Left lung (tissue), 10 donors: ENCODE measurements around the gene MN1. TPM values are rescaled to one million over a fixed set of nuclear protein-coding genes. Genes with fewer than 3 reads are reported as not detected.

Source experiments
- ATAC-seq: fragments of 200-7000 bp; cut with Tn5 transposase; one replicate; pipeline ENCODE4 v1.9.1; 2020; ENCODE audit warnings: moderate library complexity
- DNase-seq, 4 donors: peaks; one replicate each; pipeline ENCODE4 v3.0.0-alpha.2; 2013 to 2020
- H3K27ac ChIP-seq, 2 donors: fragments of 200-600 bp; sonication (generic) in 1 of 2; one replicate each; pipeline versions ENCODE4 v1.5.0 to v1.8.0; 2020 to 2021
- H3K27me3 ChIP-seq, 2 donors: fragments of 200-600 bp; sonication (generic) in 1 of 2; one replicate each; pipeline versions ENCODE4 v1.5.0 to v1.8.0; 2020 to 2021
- H3K36me3 ChIP-seq, 2 donors: fragments of 200-600 bp; sonication (generic) in 1 of 2; one replicate each; pipeline versions ENCODE4 v1.5.0 to v1.8.0; 2020 to 2021
- H3K4me1 ChIP-seq, 2 donors: fragments of 200-600 bp; one replicate each; pipeline ENCODE4 v1.8.0; 2021
- H3K4me3 ChIP-seq, 2 donors: fragments of 200-600 bp; sonication (generic) in 1 of 2; one replicate each; pipeline versions ENCODE4 v1.5.0 to v1.8.0; 2020 to 2021; ENCODE audit warnings: mild to moderate bottlenecking in 1 of 2
- H3K9me3 ChIP-seq, 2 donors: fragments of 200-600 bp; sonication (generic) in 1 of 2; one replicate each; pipeline versions ENCODE4 v1.5.0 to v1.8.0; 2020 to 2021
- intact Hi-C, 2 donors: fragments of 100-400 bp; cut with DNase I; formaldehyde crosslinking; loops; one replicate each; pipeline versions ENCODE4 v1.11.2 to v1.14.2; 2022
- polyA plus RNA-seq, 6 donors: library from polyadenylated mRNA; unstranded; fragments of 120-200 nt; gene quantifications; one replicate each; pipeline ENCODE4 v1.2.1, GENCODE V29; 2013; ENCODE audit not compliant: insufficient read length in 6 of 6
- total RNA-seq, 2 donors: library from RNA; stranded (reverse); fragmentation: NEBNext Ultra II Directional; extraction: Animal tissue kit (Norgen Biotek cat#: 25700); gene quantifications; one replicate each; pipeline ENCODE4 v1.2.1, GENCODE V29; 2021
- TF ChIP-seq, protein P1 (sequence below), 2 donors: fragments of 200-600 bp; sonication (generic) in 1 of 2; IDR thresholded peaks; one replicate each; pipeline versions ENCODE4 v1.5.0 to v1.8.0; 2021; ENCODE audit warnings: antibody characterized with exemption in 2 of 2
- donor health status: DM: no; HTN: yes; CAD: no.
- donor health status: DM: no; HTN: no; CAD: no.

MN1 gene
- total and polyA plus RNA-seq, 8 donors, result 1.9 to 7.4 (median 3.3) TPM

DNA sequence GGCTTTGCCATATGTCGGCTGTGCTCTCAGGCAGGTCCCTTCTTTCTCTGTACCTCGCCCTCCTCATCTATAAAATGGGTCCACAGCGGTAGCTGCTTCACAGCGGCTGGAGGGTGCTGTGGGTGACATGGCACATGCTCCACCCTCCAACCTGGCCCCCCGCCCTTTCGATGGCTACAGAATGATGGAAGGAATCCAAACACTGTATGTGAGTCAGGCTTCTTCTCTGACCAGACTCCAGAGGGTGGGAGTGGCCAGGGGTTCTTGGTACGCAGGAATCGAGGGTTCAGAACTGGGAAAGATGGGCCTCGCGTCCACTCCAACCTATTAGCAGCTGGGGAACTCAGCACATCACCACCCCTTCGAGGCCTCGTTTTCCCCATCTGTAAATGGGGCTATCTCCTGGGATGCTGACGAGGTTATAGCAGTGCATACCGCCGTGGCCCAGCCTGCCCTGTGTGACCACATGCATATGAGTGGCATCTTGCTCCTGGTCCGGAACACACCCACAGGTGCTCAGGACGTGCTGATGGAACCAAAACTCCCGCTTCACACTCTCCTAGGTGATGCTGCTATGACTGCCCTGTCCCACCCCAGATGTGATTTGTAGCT, 26.4 kb downstream of the MN1 start:
- Histone ChIP-seq H3K27me3 (peaks cover 0 to 19% of the 10 kb centered on the region in 2 donors), H3K4me3 (no peak overlapping the region), H3K36me3 (no peaks in the 10 kb centered on the region), H3K4me1 (peaks cover 6 to 12% of the 10 kb centered on the region in 2 donors), H3K27ac (no peak overlapping the region), H3K9me3 (no peaks in the 10 kb centered on the region)
- DNase-seq, result no peak
- TF ChIP-seq, protein P1, sequence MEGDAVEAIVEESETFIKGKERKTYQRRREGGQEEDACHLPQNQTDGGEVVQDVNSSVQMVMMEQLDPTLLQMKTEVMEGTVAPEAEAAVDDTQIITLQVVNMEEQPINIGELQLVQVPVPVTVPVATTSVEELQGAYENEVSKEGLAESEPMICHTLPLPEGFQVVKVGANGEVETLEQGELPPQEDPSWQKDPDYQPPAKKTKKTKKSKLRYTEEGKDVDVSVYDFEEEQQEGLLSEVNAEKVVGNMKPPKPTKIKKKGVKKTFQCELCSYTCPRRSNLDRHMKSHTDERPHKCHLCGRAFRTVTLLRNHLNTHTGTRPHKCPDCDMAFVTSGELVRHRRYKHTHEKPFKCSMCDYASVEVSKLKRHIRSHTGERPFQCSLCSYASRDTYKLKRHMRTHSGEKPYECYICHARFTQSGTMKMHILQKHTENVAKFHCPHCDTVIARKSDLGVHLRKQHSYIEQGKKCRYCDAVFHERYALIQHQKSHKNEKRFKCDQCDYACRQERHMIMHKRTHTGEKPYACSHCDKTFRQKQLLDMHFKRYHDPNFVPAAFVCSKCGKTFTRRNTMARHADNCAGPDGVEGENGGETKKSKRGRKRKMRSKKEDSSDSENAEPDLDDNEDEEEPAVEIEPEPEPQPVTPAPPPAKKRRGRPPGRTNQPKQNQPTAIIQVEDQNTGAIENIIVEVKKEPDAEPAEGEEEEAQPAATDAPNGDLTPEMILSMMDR (IDR thresholded peaks at IDR 0.05), result no peak
- intact Hi-C loops, result no loop called here
- ATAC-seq, result no peak

DNA sequence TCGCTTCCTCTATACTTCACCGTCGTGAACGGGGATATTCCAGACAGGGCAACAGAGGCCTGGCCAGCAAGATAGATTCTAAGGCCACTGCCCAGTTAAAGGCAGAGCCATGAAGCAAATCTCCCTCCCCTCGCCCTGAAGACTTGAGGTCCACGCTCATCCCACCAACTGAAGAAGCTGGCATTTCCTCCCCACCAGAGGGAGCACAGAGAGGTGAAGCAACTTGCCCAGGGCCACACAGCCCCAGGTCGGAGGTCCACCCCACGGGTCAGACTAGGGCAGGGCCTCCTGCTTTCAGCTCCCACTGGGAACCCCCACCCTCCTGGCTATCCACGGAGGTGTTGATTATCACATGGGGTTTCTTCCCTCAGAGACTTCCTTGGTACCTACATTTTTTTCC, 27.4 kb downstream of the MN1 start:
- intact Hi-C loops, result no loop called here
- Histone ChIP-seq H3K4me3 (no peak overlapping the region), H3K4me1 (peaks cover 4 to 6% of the 10 kb centered on the region in 2 donors), H3K27ac (no peak overlapping the region), H3K27me3 (peaks cover 0 to 19% of the 10 kb centered on the region in 2 donors), H3K9me3 (no peaks in the 10 kb centered on the region), H3K36me3 (no peaks in the 10 kb centered on the region)
- no peak for DNase-seq
- TF ChIP-seq, protein P1 (IDR thresholded peaks at IDR 0.05), result no peak
- ATAC-seq, result no peak

DNA sequence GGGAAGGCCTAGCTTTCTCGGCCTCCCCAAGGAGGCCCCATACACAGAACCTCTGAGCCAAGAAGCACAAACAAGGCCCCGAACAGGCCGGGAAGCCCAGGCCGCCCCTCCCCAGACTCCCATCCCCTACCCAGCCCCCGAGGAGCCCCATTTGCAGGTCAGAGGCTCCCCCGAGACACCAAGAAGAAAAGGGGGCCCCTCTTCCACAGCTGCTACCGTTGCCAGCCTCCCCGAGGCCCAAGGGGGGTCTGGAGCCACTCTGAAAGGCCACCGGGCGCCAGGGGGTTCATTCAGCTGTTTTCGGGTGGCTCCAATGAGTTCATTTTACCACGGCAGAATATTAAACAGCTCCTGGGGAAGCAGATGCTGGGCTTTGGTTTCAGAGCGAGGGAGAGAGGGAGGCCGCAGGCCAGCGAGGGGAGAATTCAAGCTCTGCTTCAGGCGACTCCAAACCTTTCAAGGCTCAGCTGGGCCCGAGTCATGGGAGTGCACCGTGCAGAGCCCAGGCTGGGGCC, 28.5 kb downstream of the MN1 start:
- Histone ChIP-seq H3K4me1 (peaks cover 0 to 6% of the 10 kb centered on the region in 2 donors), H3K27me3 (peaks cover 0 to 19% of the 10 kb centered on the region in 2 donors), H3K4me3 (no peak overlapping the region), H3K9me3 (no peaks in the 10 kb centered on the region), H3K27ac (no peak overlapping the region), H3K36me3 (no peaks in the 10 kb centered on the region)
- intact Hi-C loops, result no loop called here
- DNase-seq, result no peak
- no peak for ATAC-seq
- TF ChIP-seq, protein P1 (IDR thresholded peaks at IDR 0.05), result no peak

DNA sequence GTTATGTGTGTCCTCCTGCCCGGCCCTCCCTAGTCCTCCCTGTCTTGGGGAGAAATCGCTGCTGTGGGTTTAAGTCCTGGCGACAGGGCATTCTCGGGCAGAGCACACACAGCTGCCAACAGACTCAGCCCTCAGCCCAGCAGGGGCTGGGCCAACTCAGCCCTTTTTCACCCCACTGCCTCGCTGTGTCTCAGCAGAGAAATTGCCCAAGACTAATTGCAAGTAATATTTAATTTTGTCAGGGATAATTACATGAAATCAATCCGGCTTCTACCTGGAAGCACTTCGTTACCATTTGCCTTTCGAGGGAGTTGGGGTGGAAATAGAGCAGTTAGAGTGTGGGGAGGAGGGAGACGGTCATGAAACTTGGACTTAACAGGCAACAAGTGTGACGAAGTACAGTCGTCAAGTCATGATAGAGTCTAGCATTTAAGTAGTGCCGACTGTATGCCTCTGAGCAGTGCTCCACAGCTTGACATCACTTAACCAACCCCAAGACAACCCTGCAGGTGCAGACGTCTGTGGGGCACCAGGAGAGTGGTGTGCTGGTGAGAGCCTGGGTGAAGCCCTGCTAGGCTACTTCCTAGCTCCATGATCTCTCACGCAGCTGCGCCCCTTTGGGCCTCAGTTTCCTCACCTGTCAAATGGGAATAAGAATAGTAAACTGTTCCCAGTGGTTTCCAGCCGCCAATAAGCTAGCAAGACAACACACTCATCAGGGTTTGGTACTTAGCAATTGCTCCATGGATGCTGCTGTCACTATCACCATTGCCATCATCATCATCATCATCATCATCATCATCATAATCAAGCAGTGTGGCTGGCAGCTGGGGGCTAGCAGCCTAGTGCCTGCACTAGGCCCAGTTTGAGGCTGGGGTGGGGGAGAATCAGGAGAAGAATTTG, 29.2 kb downstream of the MN1 start:
- Histone ChIP-seq H3K27ac (no peak overlapping the region), H3K36me3 (no peaks in the 10 kb centered on the region), H3K4me3 (no peak overlapping the region), H3K4me1 (peaks cover 0 to 6% of the 10 kb centered on the region in 2 donors), H3K27me3 (peaks cover 0 to 19% of the 10 kb centered on the region in 2 donors), H3K9me3 (no peaks in the 10 kb centered on the region)
- TF ChIP-seq, protein P1 (IDR thresholded peaks at IDR 0.05), result no peak
- DNase-seq (no peak), ATAC-seq (no peak)
- intact Hi-C loops, result no loop called here

DNA sequence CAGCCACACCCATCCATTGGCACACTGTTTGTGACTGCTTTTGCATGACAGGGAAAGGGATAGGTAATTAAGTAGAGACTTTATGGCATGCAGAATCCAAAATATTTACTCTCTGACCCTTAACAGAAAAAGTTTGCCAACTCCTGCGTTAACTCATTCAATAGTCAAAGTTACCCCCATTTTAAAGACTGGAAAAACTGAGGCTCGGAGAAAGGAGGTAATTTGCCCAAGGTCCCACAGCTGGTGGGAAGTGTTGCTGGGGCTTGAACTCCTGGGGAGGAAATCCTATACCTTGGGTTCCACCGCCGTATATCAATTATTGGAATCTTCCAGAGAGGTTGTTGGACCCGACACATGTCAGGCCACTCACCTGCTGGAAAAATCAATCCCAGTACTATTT, 29.9 kb downstream of the MN1 start:
- no peak for ATAC-seq
- H3K27ac ChIP-seq, result no peak overlapping the region
- intact Hi-C loops, result no loop called here
- H3K4me1 ChIP-seq, result peaks cover 0 to 6% of the 10 kb centered on the region in 2 donors
- peaks cover 0 to 14% of the 10 kb centered on the region in 2 donors for H3K27me3 ChIP-seq
- no peaks in the 10 kb centered on the region for H3K36me3 ChIP-seq
- DNase-seq, result no peak
- H3K9me3 ChIP-seq, result no peaks in the 10 kb centered on the region
- TF ChIP-seq, protein P1 (IDR thresholded peaks at IDR 0.05), result no peak
- H3K4me3 ChIP-seq, result no peak overlapping the region
